ENCODE data around the gene PGAP2.

PGAP2 gene

DNA sequence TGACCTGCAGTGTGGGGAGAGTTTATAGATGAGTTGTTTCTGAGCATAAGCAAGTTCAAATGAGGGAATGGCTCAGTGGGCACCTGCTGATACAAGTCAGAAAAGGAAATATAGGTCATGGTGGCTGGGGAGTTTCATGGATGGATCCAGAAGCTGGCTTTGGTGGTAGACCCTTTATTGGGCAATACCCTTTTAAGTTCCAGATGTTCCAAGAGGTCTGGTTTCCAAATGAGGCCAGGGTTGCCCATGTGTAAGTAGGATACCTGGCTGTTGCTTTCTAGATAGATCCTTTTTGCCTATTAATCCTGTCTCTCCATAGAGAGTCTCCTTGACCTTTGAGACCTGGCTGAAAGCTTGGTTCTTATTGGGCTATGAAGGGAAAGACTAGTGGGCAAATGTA is 49.3 kb downstream of the PGAP2 start:
- TF ChIP-seq, protein P1, sequence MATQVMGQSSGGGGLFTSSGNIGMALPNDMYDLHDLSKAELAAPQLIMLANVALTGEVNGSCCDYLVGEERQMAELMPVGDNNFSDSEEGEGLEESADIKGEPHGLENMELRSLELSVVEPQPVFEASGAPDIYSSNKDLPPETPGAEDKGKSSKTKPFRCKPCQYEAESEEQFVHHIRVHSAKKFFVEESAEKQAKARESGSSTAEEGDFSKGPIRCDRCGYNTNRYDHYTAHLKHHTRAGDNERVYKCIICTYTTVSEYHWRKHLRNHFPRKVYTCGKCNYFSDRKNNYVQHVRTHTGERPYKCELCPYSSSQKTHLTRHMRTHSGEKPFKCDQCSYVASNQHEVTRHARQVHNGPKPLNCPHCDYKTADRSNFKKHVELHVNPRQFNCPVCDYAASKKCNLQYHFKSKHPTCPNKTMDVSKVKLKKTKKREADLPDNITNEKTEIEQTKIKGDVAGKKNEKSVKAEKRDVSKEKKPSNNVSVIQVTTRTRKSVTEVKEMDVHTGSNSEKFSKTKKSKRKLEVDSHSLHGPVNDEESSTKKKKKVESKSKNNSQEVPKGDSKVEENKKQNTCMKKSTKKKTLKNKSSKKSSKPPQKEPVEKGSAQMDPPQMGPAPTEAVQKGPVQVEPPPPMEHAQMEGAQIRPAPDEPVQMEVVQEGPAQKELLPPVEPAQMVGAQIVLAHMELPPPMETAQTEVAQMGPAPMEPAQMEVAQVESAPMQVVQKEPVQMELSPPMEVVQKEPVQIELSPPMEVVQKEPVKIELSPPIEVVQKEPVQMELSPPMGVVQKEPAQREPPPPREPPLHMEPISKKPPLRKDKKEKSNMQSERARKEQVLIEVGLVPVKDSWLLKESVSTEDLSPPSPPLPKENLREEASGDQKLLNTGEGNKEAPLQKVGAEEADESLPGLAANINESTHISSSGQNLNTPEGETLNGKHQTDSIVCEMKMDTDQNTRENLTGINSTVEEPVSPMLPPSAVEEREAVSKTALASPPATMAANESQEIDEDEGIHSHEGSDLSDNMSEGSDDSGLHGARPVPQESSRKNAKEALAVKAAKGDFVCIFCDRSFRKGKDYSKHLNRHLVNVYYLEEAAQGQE (IDR thresholded peaks at IDR 0.05; ENCODE audit: insufficient read depth in 1 of 2, low read depth in 2 of 2, low read length in 2 of 2): no peak
- TF ChIP-seq FOXP2 (optimal IDR thresholded peaks at IDR 0.05; ENCODE audit: borderline replicate concordance, extremely low read depth, extremely low read length, insufficient read depth) (no peak), TAF1 (IDR thresholded peaks at IDR 0.05; ENCODE audit: borderline replicate concordance, insufficient read depth, low read length) (no peak), POLR2AphosphoS5 (IDR thresholded peaks at IDR 0.05; ENCODE audit: low read depth, low read length) (no peak)

DNA sequence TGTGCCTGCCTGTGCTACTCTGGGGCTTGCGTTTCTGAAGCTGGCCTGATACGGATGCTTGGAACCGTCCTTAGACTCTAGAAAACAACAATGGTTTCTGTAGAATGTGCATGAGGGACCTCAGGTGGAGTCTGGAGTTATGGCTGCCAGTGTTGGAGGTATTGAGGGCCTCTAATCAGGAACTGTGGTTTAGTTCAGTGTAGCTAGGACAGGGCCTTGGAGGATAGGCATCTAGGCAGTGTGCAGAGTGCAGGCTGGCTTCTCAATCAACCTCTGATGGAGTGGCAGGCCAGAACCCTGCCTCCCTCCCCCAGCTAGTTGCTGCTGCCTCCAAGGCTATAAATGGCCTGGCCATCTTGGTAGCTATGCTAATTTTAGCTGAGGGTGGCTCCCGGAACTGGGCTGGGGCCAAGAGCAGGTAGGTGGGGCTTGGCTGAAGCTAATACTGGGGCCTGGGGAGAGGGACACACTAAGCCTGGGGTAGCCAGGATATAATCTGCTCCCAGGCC is 51.1 kb downstream of the PGAP2 start:
- TF ChIP-seq POLR2AphosphoS5 (IDR thresholded peaks at IDR 0.05; ENCODE audit: low read depth, low read length): no peak
- TF ChIP-seq FOXP2 (optimal IDR thresholded peaks at IDR 0.05; ENCODE audit: borderline replicate concordance, extremely low read depth, extremely low read length, insufficient read depth): no peak
- TF ChIP-seq TAF1 (IDR thresholded peaks at IDR 0.05; ENCODE audit: borderline replicate concordance, insufficient read depth, low read length): no peak
- TF ChIP-seq, protein P1 (IDR thresholded peaks at IDR 0.05; ENCODE audit: insufficient read depth in 1 of 2, low read depth in 2 of 2, low read length in 2 of 2): no peak
- no peak for TF ChIP-seq SIN3A (IDR thresholded peaks at IDR 0.05; ENCODE audit: borderline replicate concordance, insufficient read depth, low read length)

DNA sequence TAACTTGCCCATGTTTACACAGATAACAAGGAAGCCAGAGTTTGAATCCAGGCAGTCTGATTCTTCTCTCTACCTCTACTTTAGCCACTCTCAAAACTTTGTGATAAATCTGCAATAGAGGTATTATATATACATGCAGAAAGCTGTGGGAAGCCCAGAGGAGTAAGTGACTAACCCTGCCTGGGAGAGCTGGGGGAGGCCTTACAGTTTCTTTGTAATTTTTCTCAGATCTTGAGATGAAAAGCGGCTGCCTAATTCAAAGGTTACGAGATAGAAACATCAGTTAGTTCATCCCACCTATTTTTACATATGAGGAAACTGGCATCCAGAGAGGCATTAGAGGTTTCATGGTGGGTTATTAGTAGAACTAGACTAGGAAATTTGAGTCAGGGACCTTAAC is 52.0 kb downstream of the PGAP2 start:
- TF ChIP-seq, protein P1 (IDR thresholded peaks at IDR 0.05; ENCODE audit: insufficient read depth in 1 of 2, low read depth in 2 of 2, low read length in 2 of 2): no peak
- TF ChIP-seq SIN3A (IDR thresholded peaks at IDR 0.05; ENCODE audit: borderline replicate concordance, insufficient read depth, low read length) (no peak), TAF1 (IDR thresholded peaks at IDR 0.05; ENCODE audit: borderline replicate concordance, insufficient read depth, low read length) (no peak), FOXP2 (optimal IDR thresholded peaks at IDR 0.05; ENCODE audit: borderline replicate concordance, extremely low read depth, extremely low read length, insufficient read depth) (no peak), POLR2AphosphoS5 (IDR thresholded peaks at IDR 0.05; ENCODE audit: low read depth, low read length) (no peak)

DNA sequence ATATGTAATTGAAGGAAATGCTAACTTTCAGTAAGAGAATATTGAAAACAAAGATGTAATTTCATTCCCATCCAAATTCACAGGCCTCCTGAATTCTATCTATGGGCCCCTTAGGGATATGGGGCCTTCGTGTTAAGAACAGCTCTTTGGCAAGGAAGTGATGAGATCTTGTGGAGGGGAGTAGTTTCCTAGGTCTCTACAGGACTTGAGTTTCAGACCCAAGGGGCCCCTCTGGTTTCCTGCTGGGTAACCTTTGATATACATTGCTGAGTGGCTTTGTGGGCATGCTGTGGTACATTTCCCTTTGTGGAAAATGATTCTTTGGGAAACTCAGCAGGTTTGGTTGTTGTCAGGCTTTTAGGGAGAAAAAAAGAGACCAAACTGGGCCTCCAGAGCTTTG is 53.3 kb downstream of the PGAP2 start:
- TF ChIP-seq POLR2AphosphoS5 (IDR thresholded peaks at IDR 0.05; ENCODE audit: low read depth, low read length) (no peak), TAF1 (IDR thresholded peaks at IDR 0.05; ENCODE audit: borderline replicate concordance, insufficient read depth, low read length) (no peak), FOXP2 (optimal IDR thresholded peaks at IDR 0.05; ENCODE audit: borderline replicate concordance, extremely low read depth, extremely low read length, insufficient read depth) (no peak), SIN3A (IDR thresholded peaks at IDR 0.05; ENCODE audit: borderline replicate concordance, insufficient read depth, low read length) (no peak)
- TF ChIP-seq, protein P1 (IDR thresholded peaks at IDR 0.05; ENCODE audit: insufficient read depth in 1 of 2, low read depth in 2 of 2, low read length in 2 of 2): no peak

Data from PFSK-1 (cell line).